Activated CD8-positive, alpha-beta T cell treated with anti-CD3 and anti-CD28 coated beads, Interleukin-2, amount 10 ng/mL, durations not matched to agents 7 days and 5 days (primary cell): ENCODE results near the gene THAP6. TPM values are rescaled to one million over a fixed set of nuclear protein-coding genes. Genes with fewer than 3 reads are reported as not detected.
"Not testable (repeated sequence)": the region's sequence is repeated elsewhere in the genome, so short reads cannot be mapped to it uniquely, and the experiment has no call there.

Experiments
- ATAC-seq: fragments of 150-1000 bp; cut with Tn5 transposase; one replicate; pipeline ENCODE4 v1.10.0; 2021; ENCODE audit warnings: moderate library complexity
- CTCF ChIA-PET: fragments of 350-600 bp; sonication (Branson Sonifier 250); formaldehyde crosslinking; loops from one replicate; lab custom pipeline; 2021; ENCODE audit warnings: antibody characterized with exemption; lab: Charles Lee
- POLR2A ChIA-PET: fragments of 350-600 bp; sonication (Branson Sonifier 250); formaldehyde crosslinking; loops from one replicate; lab custom pipeline; 2021; ENCODE audit warnings: antibody characterized with exemption; lab: Charles Lee
- DNase-seq: peaks from one replicate; pipeline ENCODE4 v3.0.0-alpha.2; 2020
- H3K27ac Mint-ChIP-seq: one replicate; pipeline ENCODE4 v1.8.0; 2021; ENCODE audit warnings: mild to moderate bottlenecking, mixed read lengths
- H3K27me3 Mint-ChIP-seq: one replicate; pipeline ENCODE4 v1.8.0; 2021; ENCODE audit warnings: low read depth, mixed read lengths
- H3K36me3 Mint-ChIP-seq: one replicate; pipeline ENCODE4 v1.8.0; 2021; ENCODE audit warnings: low read depth, mixed read lengths
- H3K4me1 Mint-ChIP-seq: one replicate; pipeline ENCODE4 v1.8.0; 2021; ENCODE audit warnings: low read depth, mixed read lengths
- H3K4me3 Mint-ChIP-seq: one replicate; pipeline ENCODE4 v1.8.0; 2021; ENCODE audit warnings: mild to moderate bottlenecking, mixed read lengths
- H3K9me3 Mint-ChIP-seq: one replicate; pipeline ENCODE4 v1.8.0; 2022; ENCODE audit warnings: mixed read lengths; ENCODE audit not compliant: insufficient read depth
- total RNA-seq, 2 experiments: library from RNA; stranded (reverse); gene quantifications; one replicate each; pipeline ENCODE4 v1.2.3, GENCODE V29; 2021

The THAP6 gene
- total RNA-seq, 2 experiments from 2014 or later: 16.1 to 16.7 TPM

- Mint-ChIP-seq H3K27me3 (no peaks in the 10 kb centered on the region), H3K4me3 (no peak overlapping the region), H3K27ac (no peak overlapping the region), H3K36me3 (peaks cover 54% of the 10 kb centered on the region), H3K9me3 (no peaks in the 10 kb centered on the region), H3K4me1 (no peaks in the 10 kb centered on the region)
- no peak for ATAC-seq
- no peak for DNase-seq
- POLR2A ChIA-PET: interaction anchor here (2.1 kb wide), 1 partner anchor 13 kb away, joined by 13 read pairs; the partner anchor contains the start of genes RCHY1 and THAP6
- CTCF ChIA-PET: interaction anchor here (1.0 to 2.2 kb wide), 3 partner anchors 12 to 92 kb away, joined by 3 to 8 read pairs (median 4); partner anchors contain the start of genes RCHY1 and THAP6
These were observed 13.2 kb downstream of the THAP6 start for GRCh38 chr4:75527482-75527881.

GRCh38 chr4:75530556-75531322 lies 16.5 kb downstream of the THAP6 start:
- no peak for DNase-seq
- ChIA-PET CTCF (no interaction called here), POLR2A (interaction anchor here (1.0 kb wide), 1 partner anchor 16 kb away, joined by 3 read pairs; no protein-coding TSS in a partner anchor)
- Mint-ChIP-seq H3K4me1 (no peaks in the 10 kb centered on the region), H3K27ac (no peak overlapping the region), H3K9me3 (no peaks in the 10 kb centered on the region), H3K4me3 (no peak overlapping the region), H3K27me3 (no peaks in the 10 kb centered on the region), H3K36me3 (peaks cover 58% of the 10 kb centered on the region)
- ATAC-seq: no peak

DNA sequence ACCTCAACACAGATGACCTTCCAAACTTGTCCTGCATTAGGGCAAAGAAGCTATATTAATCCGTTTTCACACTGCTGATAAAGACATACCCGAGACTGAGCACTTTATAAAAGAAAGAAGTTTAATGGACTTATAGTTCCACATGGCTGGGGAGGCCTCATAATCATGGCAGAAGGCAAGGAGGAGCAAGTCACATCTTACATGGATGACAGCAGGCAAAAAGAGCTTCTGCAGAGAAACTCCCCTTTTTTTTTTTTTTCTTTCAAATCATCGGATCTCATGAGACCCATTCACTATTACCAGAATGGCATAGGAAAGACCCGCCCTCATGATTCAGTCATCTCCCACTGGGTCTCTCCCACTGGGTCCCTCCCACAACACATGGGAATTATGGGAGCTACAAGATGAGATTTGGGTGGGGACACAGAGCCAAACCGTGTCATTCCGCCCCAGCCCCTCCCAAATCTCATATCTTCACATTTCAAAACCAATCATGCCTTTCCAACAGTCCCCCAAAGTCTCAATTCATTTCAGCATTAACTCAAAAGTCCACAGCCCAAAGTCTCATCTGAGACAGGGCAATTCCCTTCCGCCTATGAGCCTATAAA lies 17.4 kb downstream of the THAP6 start:
- DNase-seq, H3K4me3 Mint-ChIP-seq, CTCF ChIA-PET, H3K4me1 Mint-ChIP-seq, H3K27me3 Mint-ChIP-seq, ATAC-seq, H3K27ac Mint-ChIP-seq, H3K9me3 Mint-ChIP-seq: not testable (repeated sequence)
- POLR2A ChIA-PET: interaction anchor here (1.0 kb wide), 1 partner anchor 17 kb away, joined by 3 read pairs; no protein-coding TSS in a partner anchor
- peaks cover 54% of the 10 kb centered on the region for H3K36me3 Mint-ChIP-seq

DNA sequence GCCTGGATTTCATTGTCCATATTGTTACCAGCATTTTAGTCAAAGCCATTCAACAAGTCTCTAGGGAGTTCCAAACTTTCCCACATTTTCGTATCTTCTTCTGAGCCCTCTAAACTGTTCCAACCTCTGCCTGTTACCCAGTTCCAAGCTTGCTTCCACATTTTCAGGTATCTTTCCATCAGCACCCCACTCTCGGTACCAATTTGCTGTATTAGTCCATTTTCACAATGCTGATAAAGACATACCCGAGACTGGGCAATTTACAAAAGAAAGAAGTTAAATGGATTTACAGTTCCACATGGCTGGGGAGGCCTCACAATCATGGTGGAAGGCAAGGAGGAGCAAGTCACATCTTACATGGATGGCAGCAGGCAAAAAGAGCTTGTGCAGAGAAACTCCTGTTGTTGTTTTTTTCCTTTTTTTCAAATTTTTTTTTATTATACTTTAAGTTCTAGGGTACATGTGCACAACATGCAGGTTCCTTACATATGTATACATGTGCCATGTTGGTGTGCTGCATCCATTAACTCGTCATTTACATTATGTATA lies 19.1 kb downstream of the THAP6 start:
- ATAC-seq, H3K9me3 Mint-ChIP-seq, H3K27me3 Mint-ChIP-seq, POLR2A ChIA-PET, CTCF ChIA-PET, H3K27ac Mint-ChIP-seq, DNase-seq, H3K4me1 Mint-ChIP-seq, H3K4me3 Mint-ChIP-seq: not testable (repeated sequence)
- H3K36me3 Mint-ChIP-seq: peaks cover 45% of the 10 kb centered on the region

GRCh38 chr4:75533926-75534325 lies 19.7 kb downstream of the THAP6 start:
- peaks cover 45% of the 10 kb centered on the region for H3K36me3 Mint-ChIP-seq
- H3K9me3 Mint-ChIP-seq, ATAC-seq, H3K27me3 Mint-ChIP-seq, CTCF ChIA-PET, H3K4me3 Mint-ChIP-seq, H3K4me1 Mint-ChIP-seq, POLR2A ChIA-PET, DNase-seq, H3K27ac Mint-ChIP-seq: not testable (repeated sequence)

- POLR2A ChIA-PET, H3K9me3 Mint-ChIP-seq, H3K4me3 Mint-ChIP-seq, ATAC-seq, H3K4me1 Mint-ChIP-seq, DNase-seq, H3K27ac Mint-ChIP-seq, H3K27me3 Mint-ChIP-seq: not testable (repeated sequence)
- H3K36me3 Mint-ChIP-seq: peaks cover 23% of the 10 kb centered on the region
- CTCF ChIA-PET: interaction anchor here (1.3 kb wide), 1 partner anchor 11 kb away, joined by 3 read pairs; no protein-coding TSS in a partner anchor
These were observed 23.0 kb downstream of the THAP6 start for GRCh38 chr4:75537308-75537707.

- H3K4me1 Mint-ChIP-seq: no peaks in the 10 kb centered on the region
- no peaks in the 10 kb centered on the region for H3K9me3 Mint-ChIP-seq
- no peaks in the 10 kb centered on the region for H3K27me3 Mint-ChIP-seq
- ATAC-seq (no peak), DNase-seq (no peak)
- no peak overlapping the region for H3K27ac Mint-ChIP-seq
- ChIA-PET CTCF (no interaction called here), POLR2A (no interaction called here)
- H3K4me3 Mint-ChIP-seq: no peak overlapping the region
- peaks cover 5% of the 10 kb centered on the region for H3K36me3 Mint-ChIP-seq
These were observed 28.6 kb downstream of the THAP6 start for GRCh38 chr4:75542824-75543223.

DNA sequence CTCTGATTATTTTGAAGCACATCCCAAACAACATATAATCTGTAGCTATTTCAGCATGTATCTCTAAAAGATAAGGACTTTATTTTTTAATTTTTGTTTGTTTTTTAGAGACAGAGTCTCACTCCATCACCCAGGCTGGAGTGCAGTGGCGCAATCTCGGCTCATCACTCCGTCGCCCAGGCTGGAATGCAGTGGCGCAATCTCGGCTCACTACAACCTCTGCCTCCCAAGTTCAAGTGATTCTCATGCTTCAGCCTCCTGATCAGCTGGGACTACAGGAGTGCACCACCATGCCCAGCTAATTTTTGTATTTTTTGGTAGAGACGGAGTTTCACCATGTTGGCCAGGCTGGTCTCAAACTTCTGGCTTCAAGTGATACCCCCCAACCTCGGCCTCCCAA lies 29.9 kb downstream of the THAP6 start:
- POLR2A ChIA-PET, CTCF ChIA-PET, H3K4me1 Mint-ChIP-seq, H3K4me3 Mint-ChIP-seq, ATAC-seq, H3K36me3 Mint-ChIP-seq, H3K9me3 Mint-ChIP-seq, DNase-seq, H3K27ac Mint-ChIP-seq, H3K27me3 Mint-ChIP-seq: not testable (repeated sequence)

- ATAC-seq (no peak), DNase-seq (no peak)
- H3K9me3 Mint-ChIP-seq: no peaks in the 10 kb centered on the region
- peaks cover 2% of the 10 kb centered on the region for H3K36me3 Mint-ChIP-seq
- ChIA-PET CTCF (no interaction called here), POLR2A (no interaction called here)
- no peak overlapping the region for H3K4me3 Mint-ChIP-seq
- no peaks in the 10 kb centered on the region for H3K4me1 Mint-ChIP-seq
- no peaks in the 10 kb centered on the region for H3K27me3 Mint-ChIP-seq
- no peak overlapping the region for H3K27ac Mint-ChIP-seq
These were observed 30.6 kb downstream of the THAP6 start for GRCh38 chr4:75544870-75545269.

GRCh38 chr4:75545526-75545925 lies 31.3 kb downstream of the THAP6 start:
- POLR2A ChIA-PET: interaction anchor here (0.6 kb wide), 1 partner anchor 101 kb away, joined by 3 read pairs; no protein-coding TSS in a partner anchor
- CTCF ChIA-PET: no interaction called here
- Mint-ChIP-seq H3K36me3 (no peaks in the 10 kb centered on the region), H3K9me3 (no peaks in the 10 kb centered on the region), H3K4me1 (no peaks in the 10 kb centered on the region), H3K27me3 (no peaks in the 10 kb centered on the region), H3K4me3 (no peak overlapping the region), H3K27ac (no peak overlapping the region)
- ATAC-seq (no peak), DNase-seq (no peak)

GRCh38 chr4:75547647-75548387 lies 33.5 kb downstream of the THAP6 start:
- no peaks in the 10 kb centered on the region for H3K27me3 Mint-ChIP-seq
- no peak overlapping the region for H3K27ac Mint-ChIP-seq

More at GRCh38 chr4:75547647-75548387, 33.5 kb downstream of the THAP6 start:
- H3K9me3 Mint-ChIP-seq: no peaks in the 10 kb centered on the region
- H3K36me3 Mint-ChIP-seq: no peaks in the 10 kb centered on the region
- no peak for DNase-seq
- no peak overlapping the region for H3K4me3 Mint-ChIP-seq
- no peak for ATAC-seq
- ChIA-PET POLR2A (no interaction called here), CTCF (interaction anchor here (1.6 kb wide), 1 partner anchor 9 kb away, joined by 4 read pairs; no protein-coding TSS in a partner anchor)
- H3K4me1 Mint-ChIP-seq: no peaks in the 10 kb centered on the region
